Karpas-422 (cell line): ENCODE measurements around the gene FANCE. TPM values are rescaled to one million over a fixed set of nuclear protein-coding genes. Genes with fewer than 3 reads are reported as not detected.
A peak's percentile ranks its signal among the peaks of the same experiment; 100 is the strongest.

Source experiments
- DNase-seq: peaks from one replicate; pipeline ENCODE4 v3.0.0-alpha.2; 2015
- H2AFZ ChIP-seq: fragments of 200-600 bp; sonication (generic); 2 replicates; pipeline ENCODE4 v1.6.1; 2014; ENCODE audit warnings: antibody characterized with exemption, low read length, mixed read lengths
- H3K27ac ChIP-seq: fragments of 200-600 bp; sonication (generic); 2 replicates; pipeline ENCODE4 v1.5.1; 2014; ENCODE audit warnings: mild to moderate bottlenecking, low read length, moderate library complexity
- H3K27me3 ChIP-seq: fragments of 200-600 bp; sonication (generic); 2 replicates; pipeline ENCODE4 v1.6.1; 2014; ENCODE audit warnings: low read length, mixed read lengths
- H3K36me3 ChIP-seq: fragments of 200-600 bp; sonication (generic); 2 replicates; pipeline ENCODE4 v1.6.1; 2014; ENCODE audit warnings: low read length, mixed read lengths; ENCODE audit not compliant: insufficient read depth
- H3K4me1 ChIP-seq: fragments of 200-600 bp; sonication (generic); 2 replicates; pipeline ENCODE4 v1.6.1; 2014; ENCODE audit warnings: mild to moderate bottlenecking, low read length, mixed read lengths
- H3K4me2 ChIP-seq: fragments of 200-600 bp; sonication (generic); 2 replicates; pipeline ENCODE4 v1.6.1; 2014; ENCODE audit warnings: low read length, low read depth, mild to moderate bottlenecking; ENCODE audit not compliant: poor library complexity, severe bottlenecking
- H3K4me3 ChIP-seq: fragments of 200-600 bp; sonication (generic); 2 replicates; pipeline ENCODE4 v1.5.1; 2014; ENCODE audit warnings: mild to moderate bottlenecking, antibody characterized with exemption, low read length, mixed read lengths
- H3K79me2 ChIP-seq: fragments of 200-600 bp; sonication (generic); 2 replicates; pipeline ENCODE4 v1.6.1; 2014; ENCODE audit warnings: mild to moderate bottlenecking, low read length, mixed read lengths
- H3K9ac ChIP-seq: fragments of 200-600 bp; sonication (generic); 2 replicates; pipeline ENCODE4 v1.6.0; 2014; ENCODE audit warnings: low read length
- H3K9me2 ChIP-seq: fragments of 200-600 bp; sonication (generic), shearing (Covaris generic); replicated peaks from 2 replicates; pipeline ENCODE4 v1.6.0; 2014; ENCODE audit warnings: mild to moderate bottlenecking, low read length, moderate library complexity; ENCODE audit not compliant: insufficient read depth
- H3K9me3 ChIP-seq: fragments of 300-700, 200-600 bp; sonication (generic); 2 replicates; pipeline ENCODE4 v1.6.1; 2014; ENCODE audit warnings: low read length, mixed read lengths
- H4K20me1 ChIP-seq: fragments of 200-600 bp; sonication (generic); 2 replicates; pipeline ENCODE4 v1.6.1; 2014; ENCODE audit warnings: mild to moderate bottlenecking, antibody characterized with exemption, low read length, low read depth; ENCODE audit not compliant: insufficient read depth
- total RNA-seq: library from RNA; depleted of rRNA; stranded (reverse); fragments of >200 nt; shearing (Covaris generic); gene quantifications from 2 replicates; pipeline ENCODE4 v1.2.3, GENCODE V29; 2014; ENCODE audit warnings: low replicate concordance

The FANCE gene
- total RNA-seq, 1 experiment from 2014 or later, result 9.8 TPM

- H3K4me3 ChIP-seq, result no peak overlapping the region
- H3K27ac ChIP-seq, result no peak overlapping the region
- no peaks in the 10 kb centered on the region for H3K27me3 ChIP-seq
- peaks cover 13% of the 10 kb centered on the region for H3K79me2 ChIP-seq
- H3K9me2 ChIP-seq, result no peaks in the 10 kb centered on the region
- H3K9me3 ChIP-seq, result no peaks in the 10 kb centered on the region
- no peak overlapping the region for H3K9ac ChIP-seq
- no peak overlapping the region for H2AFZ ChIP-seq
- H4K20me1 ChIP-seq, result no peaks in the 10 kb centered on the region
- peak; percentile 92 for DNase-seq
- no peak overlapping the region for H3K4me2 ChIP-seq
- H3K36me3 ChIP-seq, result no peaks in the 10 kb centered on the region
- peaks cover 25% of the 10 kb centered on the region for H3K4me1 ChIP-seq
These were observed 2.8 kb upstream of the FANCE start for GRCh38 chr6:35449287-35449881.

- H3K36me3 ChIP-seq, result no peaks in the 10 kb centered on the region
- 0 out of 2 replicates have a peak overlapping the region, but pooled peaks have one; percentile 33 for H2AFZ ChIP-seq
These were observed 570 bp upstream of the FANCE start for GRCh38 chr6:35451354-35452182.

GRCh38 chr6:35453236-35453635 is 1.1 kb downstream of the FANCE start:
- Histone ChIP-seq H3K27ac (no peak overlapping the region), H3K4me2 (peak overlapping the region; percentile 84), H3K79me2 (peaks cover 13% of the 10 kb centered on the region), H3K9me3 (no peaks in the 10 kb centered on the region), H2AFZ (peak overlapping the region; percentile 3; the same call in 1 of the 2 replicates), H4K20me1 (no peaks in the 10 kb centered on the region; the same call in 1 of the 2 replicates), H3K9me2 (no peaks in the 10 kb centered on the region), H3K4me3 (peak overlapping the region; percentile 78), H3K36me3 (no peaks in the 10 kb centered on the region), H3K4me1 (peaks cover 37% of the 10 kb centered on the region), H3K27me3 (no peaks in the 10 kb centered on the region), H3K9ac (peak overlapping the region; percentile 78)
- no peak for DNase-seq

More at GRCh38 chr6:35451354-35452182, 570 bp upstream of the FANCE start:
- H3K4me2 ChIP-seq, result peak overlapping the region; percentile 84
- peaks cover 13% of the 10 kb centered on the region for H3K79me2 ChIP-seq
- H3K27ac ChIP-seq, result no peak overlapping the region
- H3K9me2 ChIP-seq, result no peaks in the 10 kb centered on the region
- H3K27me3 ChIP-seq, result no peaks in the 10 kb centered on the region
- no peaks in the 10 kb centered on the region for H4K20me1 ChIP-seq
- H3K4me3 ChIP-seq, result peak overlapping the region; percentile 78
- peak overlapping the region; percentile 42 for H3K9ac ChIP-seq
- H3K9me3 ChIP-seq, result no peaks in the 10 kb centered on the region
- H3K4me1 ChIP-seq, result peaks cover 30% of the 10 kb centered on the region
- DNase-seq, result no peak

- H3K9me3 ChIP-seq, result no peaks in the 10 kb centered on the region
- H3K4me1 ChIP-seq, result peaks cover 37% of the 10 kb centered on the region
- peak; percentile 58 for DNase-seq
- peak overlapping the region; percentile 78; the same call in 1 of the 2 replicates for H3K9ac ChIP-seq
- no peak overlapping the region for H2AFZ ChIP-seq
- no peaks in the 10 kb centered on the region; the same call in 1 of the 2 replicates for H4K20me1 ChIP-seq
- no peak overlapping the region; the same call in 1 of the 2 replicates for H3K4me3 ChIP-seq
- H3K27me3 ChIP-seq, result no peaks in the 10 kb centered on the region
- peak overlapping the region; percentile 84 for H3K4me2 ChIP-seq
- peak overlapping the region; percentile 18; the same call in 1 of the 2 replicates for H3K27ac ChIP-seq
- H3K36me3 ChIP-seq, result peaks cover under 1% of the 10 kb centered on the region; the same call in 1 of the 2 replicates
- H3K79me2 ChIP-seq, result peaks cover 13% of the 10 kb centered on the region
- H3K9me2 ChIP-seq, result no peaks in the 10 kb centered on the region
These were observed 2.4 kb downstream of the FANCE start for GRCh38 chr6:35454391-35455110.

- Histone ChIP-seq H3K27me3 (no peaks in the 10 kb centered on the region), H3K9me3 (no peaks in the 10 kb centered on the region), H3K4me2 (no peak overlapping the region), H2AFZ (no peak overlapping the region), H3K4me3 (no peak overlapping the region), H3K4me1 (peaks cover 34% of the 10 kb centered on the region), H3K9me2 (no peaks in the 10 kb centered on the region), H3K27ac (no peak overlapping the region), H3K9ac (no peak overlapping the region), H3K79me2 (peaks cover 11% of the 10 kb centered on the region), H3K36me3 (peaks cover 8% of the 10 kb centered on the region; the same call in 1 of the 2 replicates), H4K20me1 (no peaks in the 10 kb centered on the region; the same call in 1 of the 2 replicates)
- no peak for DNase-seq
These were observed 5.8 kb downstream of the FANCE start for GRCh38 chr6:35457907-35458306.

- Histone ChIP-seq H3K4me3 (no peak overlapping the region), H3K27ac (no peak overlapping the region), H3K27me3 (no peaks in the 10 kb centered on the region), H4K20me1 (no peaks in the 10 kb centered on the region; the same call in 1 of the 2 replicates), H3K79me2 (no peaks in the 10 kb centered on the region), H3K4me2 (no peak overlapping the region), H2AFZ (no peak overlapping the region), H3K9me2 (no peaks in the 10 kb centered on the region), H3K9me3 (no peaks in the 10 kb centered on the region), H3K9ac (no peak overlapping the region), H3K4me1 (peaks cover 14% of the 10 kb centered on the region), H3K36me3 (peaks cover 11% of the 10 kb centered on the region)
- no peak for DNase-seq
These were observed 9.1 kb downstream of the FANCE start for GRCh38 chr6:35461270-35461669.

- no peaks in the 10 kb centered on the region for H4K20me1 ChIP-seq
- H3K4me2 ChIP-seq, result no peak overlapping the region
- no peaks in the 10 kb centered on the region for H3K9me3 ChIP-seq
- no peak overlapping the region for H3K4me3 ChIP-seq
- no peak for DNase-seq
- peaks cover 16% of the 10 kb centered on the region for H3K4me1 ChIP-seq
- H3K36me3 ChIP-seq, result peaks cover 11% of the 10 kb centered on the region
- H3K79me2 ChIP-seq, result peaks cover under 1% of the 10 kb centered on the region
- H3K27me3 ChIP-seq, result no peaks in the 10 kb centered on the region
- no peak overlapping the region for H3K9ac ChIP-seq
- no peak overlapping the region for H3K27ac ChIP-seq
- no peak overlapping the region for H2AFZ ChIP-seq
- H3K9me2 ChIP-seq, result no peaks in the 10 kb centered on the region
These were observed 11.2 kb downstream of the FANCE start for GRCh38 chr6:35463292-35463691.

- peaks cover 21% of the 10 kb centered on the region for H4K20me1 ChIP-seq
- no peak overlapping the region for H3K4me2 ChIP-seq
- H3K4me3 ChIP-seq, result no peak overlapping the region
- no peak overlapping the region for H3K27ac ChIP-seq
- no peaks in the 10 kb centered on the region for H3K9me2 ChIP-seq
- no peaks in the 10 kb centered on the region for H3K9me3 ChIP-seq
- H3K27me3 ChIP-seq, result no peaks in the 10 kb centered on the region
- no peak overlapping the region for H3K9ac ChIP-seq
- peaks cover 29% of the 10 kb centered on the region for H3K4me1 ChIP-seq
- no peak for DNase-seq
- H3K36me3 ChIP-seq, result peaks cover 31% of the 10 kb centered on the region
- H3K79me2 ChIP-seq, result peaks cover 20% of the 10 kb centered on the region
- no peak overlapping the region for H2AFZ ChIP-seq
These were observed 13.5 kb downstream of the FANCE start for GRCh38 chr6:35465646-35466045.
